Stimulated activated effector memory CD8-positive, alpha-beta T cell treated with anti-CD3 and anti-CD28 coated beads, Interleukin-12 subunit alpha, Interleukin-12 subunit beta, amount 100 ng/mL, for 72 hours (primary cell): Measurements from ENCODE around the gene RASA4.
"Not testable (repeated sequence)": the region's sequence is repeated elsewhere in the genome, so short reads cannot be mapped to it uniquely, and the experiment has no call there.

Experiments
- ATAC-seq: fragments of 150-1000 bp; cut with Tn5 transposase; 2 replicates; pipeline ENCODE4 v1.10.0; 2021
- DNase-seq, 2 donors: peaks; one replicate each; pipeline ENCODE4 v3.0.0; 2021 to 2022; ENCODE audit warnings: low spot score in 2 of 2
- H3K27ac Mint-ChIP-seq: one replicate; pipeline ENCODE4 v1.8.0; 2022; ENCODE audit warnings: mild to moderate bottlenecking, mixed read lengths
- H3K36me3 Mint-ChIP-seq: one replicate; pipeline ENCODE4 v1.8.0; 2022; ENCODE audit warnings: mild to moderate bottlenecking, mixed read lengths
- H3K4me1 Mint-ChIP-seq: one replicate; pipeline ENCODE4 v1.8.0; 2022; ENCODE audit warnings: mixed read lengths
- H3K4me3 Mint-ChIP-seq: one replicate; pipeline ENCODE4 v1.8.0; 2022; ENCODE audit warnings: mild to moderate bottlenecking, mixed read lengths
- H3K9me3 Mint-ChIP-seq: one replicate; pipeline ENCODE4 v1.8.0; 2022; ENCODE audit warnings: mixed read lengths

Gene RASA4

DNA sequence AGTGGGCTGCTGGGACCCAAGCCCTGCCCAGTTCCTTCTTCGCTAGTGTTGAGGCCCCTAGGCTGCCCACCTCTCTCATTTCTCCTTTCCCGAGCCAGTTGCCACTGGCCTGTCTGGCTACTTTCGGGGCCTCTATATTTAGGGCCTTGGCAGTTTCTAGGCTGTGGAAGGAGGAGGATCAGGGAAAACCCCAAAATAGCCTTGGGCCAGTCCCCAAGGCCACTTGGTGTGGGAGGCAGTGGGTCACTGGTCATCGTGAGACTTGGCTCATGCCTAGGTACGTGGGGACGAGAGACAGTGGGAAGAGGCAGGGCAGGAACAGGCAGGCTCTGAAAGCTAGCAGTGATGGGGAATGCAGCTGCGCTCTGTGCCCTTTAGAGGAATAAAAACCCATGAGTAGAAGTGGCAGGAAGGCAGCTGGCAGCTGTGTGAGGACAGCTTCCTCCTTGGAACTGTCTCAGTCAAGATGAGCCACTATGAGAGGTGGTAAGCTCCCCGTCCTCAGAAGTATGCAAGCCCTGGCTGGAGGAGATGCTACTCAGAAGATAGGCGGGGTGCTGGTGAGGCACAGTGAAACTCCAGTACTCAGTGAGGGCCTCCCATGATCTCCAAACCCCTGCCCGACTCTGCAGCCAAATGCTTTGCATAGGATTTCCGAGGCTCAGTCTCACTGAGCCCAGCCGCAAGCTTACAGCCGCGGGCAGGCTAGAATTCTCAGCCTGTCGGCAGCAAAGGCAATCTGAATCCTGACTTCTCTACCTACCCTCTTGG is 2.8 kb downstream of the RASA4 start:
- not testable (repeated sequence) for H3K36me3 Mint-ChIP-seq, H3K9me3 Mint-ChIP-seq

DNA sequence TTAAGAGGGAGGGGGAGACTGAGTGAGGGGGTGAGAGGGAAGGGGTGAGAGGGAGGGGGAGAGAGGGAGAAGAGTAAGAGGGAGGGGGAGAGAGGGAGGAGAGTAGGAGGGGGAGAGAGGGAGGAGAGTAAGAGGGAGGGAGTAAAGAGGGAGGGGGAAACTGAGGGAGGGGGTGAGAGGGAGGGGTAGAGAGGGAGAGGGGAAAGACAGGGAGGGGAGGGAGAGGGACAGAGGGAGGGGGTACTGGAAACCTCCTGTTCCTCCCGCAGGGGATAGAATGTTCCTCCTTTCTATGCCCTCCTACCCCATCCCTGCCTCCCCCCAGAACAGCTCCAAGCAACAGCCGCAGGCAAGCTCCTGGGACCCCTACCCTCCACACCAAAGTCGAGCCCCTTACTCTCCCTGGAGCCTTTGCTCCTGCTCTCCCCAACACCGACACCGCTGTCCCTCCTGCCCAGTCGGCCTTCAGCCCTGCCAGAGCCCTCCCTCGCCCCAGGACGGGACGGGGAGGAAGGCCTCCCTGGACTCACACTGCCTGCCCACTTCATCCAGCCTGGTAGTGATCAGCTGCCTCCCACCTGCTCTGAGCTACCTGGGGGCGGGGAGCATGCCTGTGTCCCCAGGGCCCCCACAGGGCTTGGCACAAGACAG is 4.8 kb downstream of the RASA4 start:
- DNase-seq: peak in 1 of 2 donors; percentile 53
- not testable (repeated sequence) for H3K4me3 Mint-ChIP-seq, H3K4me1 Mint-ChIP-seq, ATAC-seq, H3K36me3 Mint-ChIP-seq, H3K9me3 Mint-ChIP-seq, H3K27ac Mint-ChIP-seq

More for the DNA sequence above, 2.8 kb downstream of the RASA4 start:
- DNase-seq: peak in 1 of 2 donors; percentile 55
- H3K4me3 Mint-ChIP-seq, H3K27ac Mint-ChIP-seq, ATAC-seq, H3K4me1 Mint-ChIP-seq: not testable (repeated sequence)

DNA sequence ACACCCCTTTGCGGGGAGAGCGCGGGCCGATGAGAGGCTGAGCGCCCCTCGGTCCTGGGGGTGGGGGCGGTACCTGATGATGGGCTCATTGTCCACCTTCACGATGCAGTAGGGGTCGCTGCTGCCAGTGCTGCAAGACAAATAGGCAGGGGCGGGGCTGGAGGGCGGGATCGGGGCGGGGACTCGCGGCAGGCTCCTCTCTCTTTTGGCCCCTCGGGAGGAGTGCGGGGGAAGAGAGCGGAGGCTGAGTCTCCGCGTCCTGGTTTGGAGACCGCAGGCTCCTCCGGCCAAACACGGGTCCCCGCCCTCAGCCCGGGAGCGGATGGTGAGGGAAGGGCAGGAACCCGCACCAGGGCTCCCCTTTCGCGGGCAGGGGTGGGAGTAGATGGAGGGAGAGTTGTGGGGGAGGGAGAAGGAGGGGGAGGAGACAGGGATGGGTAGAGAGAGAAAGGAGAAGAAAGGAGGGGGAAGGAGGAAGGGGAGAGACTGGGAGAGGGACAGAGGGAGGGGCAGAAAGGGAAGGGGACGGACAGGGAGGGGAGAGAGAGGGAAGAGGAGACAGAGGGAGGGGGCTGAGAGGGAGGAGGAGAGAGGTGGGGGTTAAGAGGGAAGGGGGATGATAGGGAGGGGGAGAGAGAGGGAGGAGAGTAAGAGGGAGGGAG is 5.4 kb downstream of the RASA4 start:
- not testable (repeated sequence) for DNase-seq, H3K36me3 Mint-ChIP-seq, H3K9me3 Mint-ChIP-seq, H3K27ac Mint-ChIP-seq, H3K4me3 Mint-ChIP-seq, H3K4me1 Mint-ChIP-seq
- peak; percentile 62 for ATAC-seq

DNA sequence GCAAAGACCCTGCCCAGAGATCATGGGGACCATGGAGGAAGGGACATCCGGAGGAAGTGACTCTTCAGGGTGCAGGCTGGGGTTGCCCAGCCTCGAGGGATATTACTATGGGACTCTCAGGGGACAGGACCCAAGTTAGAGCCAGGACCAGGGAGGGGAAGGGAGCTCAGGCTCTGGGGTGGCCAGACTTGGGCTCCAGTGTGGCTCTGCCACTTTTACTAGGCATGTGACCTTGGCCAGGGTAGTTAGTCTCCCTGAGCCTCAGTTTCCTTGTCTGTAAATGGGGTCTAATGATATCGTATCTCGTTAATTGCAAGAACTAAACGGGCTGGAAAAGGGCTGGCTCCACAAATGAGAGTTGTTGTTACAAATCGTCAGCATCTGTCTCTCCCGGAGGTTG is 6.1 kb downstream of the RASA4 start:
- H3K36me3 Mint-ChIP-seq, H3K4me1 Mint-ChIP-seq, H3K27ac Mint-ChIP-seq, ATAC-seq, H3K4me3 Mint-ChIP-seq, H3K9me3 Mint-ChIP-seq: not testable (repeated sequence)
- peak in 1 of 2 donors; percentile 54 for DNase-seq

DNA sequence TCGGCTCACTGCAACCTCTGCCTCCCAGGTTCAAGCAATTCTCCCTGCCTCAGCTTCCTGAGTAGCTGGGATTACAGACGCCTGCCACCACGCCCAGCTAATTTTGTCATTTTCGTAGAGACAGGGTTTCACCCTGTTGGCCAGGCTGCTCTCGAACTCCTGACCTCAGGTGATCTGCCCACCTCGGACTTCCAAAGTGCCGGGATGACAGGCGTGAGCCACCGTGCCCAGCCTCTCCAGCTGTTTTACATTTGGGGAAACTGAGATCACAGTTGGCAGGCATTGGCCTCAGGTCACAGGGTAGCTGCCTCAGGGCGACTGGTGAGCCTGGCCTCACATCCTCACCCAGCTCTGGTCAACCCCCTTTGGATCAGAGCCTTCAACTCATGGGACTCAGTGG is 6.8 kb downstream of the RASA4 start:
- H3K36me3 Mint-ChIP-seq, H3K4me3 Mint-ChIP-seq, H3K4me1 Mint-ChIP-seq, ATAC-seq, H3K27ac Mint-ChIP-seq, H3K9me3 Mint-ChIP-seq: not testable (repeated sequence)
- peak in 1 of 2 donors; percentile 48 for DNase-seq

DNA sequence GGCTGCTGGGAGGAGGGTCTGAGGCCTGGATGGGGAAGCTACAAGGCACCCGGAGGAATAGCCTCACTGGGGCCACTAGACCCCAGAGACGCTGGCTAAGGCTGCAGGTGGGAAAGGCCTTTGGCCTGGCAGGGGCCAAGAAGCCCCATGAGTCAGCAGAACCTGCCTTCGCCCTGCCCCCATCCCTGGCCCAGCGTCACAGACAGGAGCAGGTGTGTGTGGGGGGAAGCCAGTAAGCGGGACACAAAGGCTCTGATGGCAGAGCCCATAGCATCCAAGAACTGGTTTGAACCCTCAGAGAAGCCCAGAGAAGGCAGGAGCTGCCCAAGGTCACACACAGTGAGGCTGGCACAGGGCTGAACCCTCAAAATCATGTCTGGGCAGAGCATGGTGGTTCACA is 9.7 kb downstream of the RASA4 start:
- H3K4me3 Mint-ChIP-seq, H3K36me3 Mint-ChIP-seq, ATAC-seq, H3K9me3 Mint-ChIP-seq, DNase-seq, H3K27ac Mint-ChIP-seq, H3K4me1 Mint-ChIP-seq: not testable (repeated sequence)

DNA sequence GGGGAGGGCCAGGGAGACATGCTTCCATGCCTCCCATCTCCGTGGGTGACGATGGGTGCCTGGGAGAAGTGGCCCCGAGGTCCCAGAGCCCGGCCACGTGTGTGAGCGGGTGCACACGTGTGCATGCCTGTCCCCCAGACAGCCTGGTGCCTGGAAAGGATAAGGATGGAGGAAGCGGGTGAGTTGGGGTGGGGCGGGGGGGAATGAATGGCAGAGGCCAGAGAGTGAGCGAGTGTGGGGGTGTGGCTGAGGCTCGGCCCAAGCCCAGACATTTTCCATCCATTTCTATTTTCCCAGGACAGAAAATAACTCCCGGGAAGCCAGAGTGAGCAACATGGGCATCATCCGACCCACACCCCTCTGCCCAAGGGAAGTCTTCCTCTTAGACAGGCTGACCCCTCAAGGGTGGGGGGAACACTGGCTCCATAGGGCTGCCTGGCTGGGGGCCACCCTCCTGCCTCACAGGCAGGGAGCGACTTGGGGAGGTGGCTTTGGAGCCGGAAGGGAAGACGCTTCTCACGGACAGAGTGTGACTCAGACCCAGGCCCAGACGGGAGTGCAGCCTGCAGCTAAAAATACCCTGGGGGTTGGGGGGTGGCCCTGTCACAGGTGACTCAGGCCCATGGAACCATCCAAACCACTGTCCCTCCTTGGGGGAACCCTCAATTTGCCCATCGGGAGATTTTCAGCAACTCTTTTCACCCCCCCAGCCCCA is 12.0 kb downstream of the RASA4 start:
- peak; percentile 6 for ATAC-seq
- not testable (repeated sequence) for DNase-seq, H3K4me1 Mint-ChIP-seq, H3K27ac Mint-ChIP-seq, H3K36me3 Mint-ChIP-seq, H3K9me3 Mint-ChIP-seq, H3K4me3 Mint-ChIP-seq

DNA sequence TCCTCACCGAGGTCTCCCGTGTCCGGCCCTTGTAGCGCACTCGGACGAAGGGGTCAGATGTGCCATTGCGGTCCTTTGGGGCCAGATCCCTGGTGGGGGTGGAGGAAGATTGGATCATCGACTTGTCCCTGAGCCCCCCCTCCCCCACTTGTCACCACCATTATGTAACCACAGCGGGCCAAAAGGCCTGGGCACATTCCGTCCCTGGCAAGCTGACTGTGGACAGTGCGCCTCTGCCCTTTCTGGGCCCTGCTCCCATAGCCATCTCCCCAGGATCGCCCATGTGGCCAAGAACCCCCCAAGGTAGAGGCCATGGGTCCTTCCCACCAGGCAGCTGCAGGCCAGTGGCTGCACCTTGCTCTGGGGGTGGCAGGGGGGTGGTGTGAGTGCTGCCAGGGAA is 14.2 kb downstream of the RASA4 start:
- not testable (repeated sequence) for H3K4me1 Mint-ChIP-seq, H3K9me3 Mint-ChIP-seq, DNase-seq, H3K36me3 Mint-ChIP-seq, H3K4me3 Mint-ChIP-seq, H3K27ac Mint-ChIP-seq
- ATAC-seq: peak; percentile 24

DNA sequence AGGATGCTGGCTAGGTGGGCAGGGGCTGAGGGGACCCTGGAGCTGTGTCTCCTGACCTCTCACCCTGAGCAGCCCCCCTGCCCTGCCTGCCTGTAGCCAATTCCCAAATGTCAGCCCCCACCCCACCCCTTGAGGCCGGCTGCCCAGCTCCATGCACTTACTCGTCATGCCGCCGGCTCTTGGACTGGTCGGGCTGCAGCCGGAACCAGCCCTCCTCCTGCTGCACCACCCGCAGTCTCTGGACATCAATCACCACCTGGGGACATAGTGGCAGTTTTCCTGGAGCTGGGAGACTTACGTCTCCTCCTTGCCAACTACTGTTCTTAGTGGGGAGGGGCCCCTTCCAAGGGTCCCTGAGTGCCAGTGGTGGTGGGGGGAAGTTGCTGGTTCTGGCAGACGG is 16.9 kb downstream of the RASA4 start:
- ATAC-seq, H3K4me3 Mint-ChIP-seq, H3K36me3 Mint-ChIP-seq, H3K9me3 Mint-ChIP-seq, H3K4me1 Mint-ChIP-seq, H3K27ac Mint-ChIP-seq, DNase-seq: not testable (repeated sequence)

DNA sequence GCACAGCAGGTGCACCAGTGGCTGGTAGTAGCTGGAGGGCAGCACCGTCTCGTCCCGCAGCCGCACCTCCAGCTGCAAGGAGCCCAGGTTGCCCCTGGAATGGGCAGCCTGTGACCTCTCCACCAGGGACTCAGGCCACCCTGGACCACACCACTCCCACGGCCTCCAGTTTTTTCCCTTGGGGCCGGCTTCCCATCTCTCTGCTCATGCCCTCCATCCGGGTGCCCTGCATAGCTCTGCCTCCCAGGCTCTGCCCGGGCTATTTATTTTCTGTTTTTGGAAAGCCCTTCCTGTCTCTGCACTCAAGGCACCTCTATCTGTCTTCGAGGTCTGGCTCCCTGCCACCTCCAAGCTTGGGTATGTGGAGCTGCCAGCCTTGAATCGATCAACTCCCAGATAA is 20.5 kb downstream of the RASA4 start:
- not testable (repeated sequence) for H3K4me1 Mint-ChIP-seq, H3K27ac Mint-ChIP-seq, H3K4me3 Mint-ChIP-seq, H3K9me3 Mint-ChIP-seq, H3K36me3 Mint-ChIP-seq, ATAC-seq
- DNase-seq: peak in 1 of 2 donors; percentile 45

DNA sequence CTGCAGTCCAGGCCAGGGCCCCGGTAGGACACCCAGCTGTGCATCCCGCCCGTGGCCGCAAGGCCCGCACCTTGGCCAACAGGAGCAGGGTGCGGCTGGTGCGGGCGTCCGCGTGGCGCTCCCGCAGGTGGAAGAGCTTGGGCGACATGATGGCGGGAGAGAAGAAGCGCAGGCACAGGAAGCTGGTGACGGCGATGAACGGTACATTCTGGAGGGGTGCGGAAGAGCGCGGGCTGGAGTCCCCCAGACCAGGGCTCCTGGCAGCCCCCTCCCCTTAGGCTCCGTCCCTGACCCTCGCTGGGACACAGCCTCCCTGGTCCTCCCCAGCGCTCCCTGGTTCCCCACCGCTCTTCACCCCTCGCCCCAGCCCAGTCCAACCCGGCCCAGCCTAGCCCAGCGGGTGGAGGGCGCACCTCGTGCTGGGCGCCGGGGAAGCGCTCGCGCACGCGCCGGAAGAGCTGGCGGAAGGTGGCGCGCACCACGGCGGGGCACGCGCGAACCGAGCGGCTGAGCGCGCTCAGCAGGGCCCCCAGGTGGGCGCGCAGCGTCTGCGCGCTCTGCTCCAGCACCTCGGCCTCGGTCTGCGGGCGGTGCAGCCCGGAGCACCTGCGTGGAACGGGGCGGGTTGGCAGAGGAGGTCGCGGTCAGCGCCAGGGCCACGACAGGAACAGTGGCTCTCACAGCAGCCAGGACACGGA is 22.8 kb downstream of the RASA4 start:
- not testable (repeated sequence) for H3K36me3 Mint-ChIP-seq, H3K4me3 Mint-ChIP-seq, H3K27ac Mint-ChIP-seq, DNase-seq, H3K4me1 Mint-ChIP-seq, H3K9me3 Mint-ChIP-seq
- ATAC-seq: peak; percentile 76

DNA sequence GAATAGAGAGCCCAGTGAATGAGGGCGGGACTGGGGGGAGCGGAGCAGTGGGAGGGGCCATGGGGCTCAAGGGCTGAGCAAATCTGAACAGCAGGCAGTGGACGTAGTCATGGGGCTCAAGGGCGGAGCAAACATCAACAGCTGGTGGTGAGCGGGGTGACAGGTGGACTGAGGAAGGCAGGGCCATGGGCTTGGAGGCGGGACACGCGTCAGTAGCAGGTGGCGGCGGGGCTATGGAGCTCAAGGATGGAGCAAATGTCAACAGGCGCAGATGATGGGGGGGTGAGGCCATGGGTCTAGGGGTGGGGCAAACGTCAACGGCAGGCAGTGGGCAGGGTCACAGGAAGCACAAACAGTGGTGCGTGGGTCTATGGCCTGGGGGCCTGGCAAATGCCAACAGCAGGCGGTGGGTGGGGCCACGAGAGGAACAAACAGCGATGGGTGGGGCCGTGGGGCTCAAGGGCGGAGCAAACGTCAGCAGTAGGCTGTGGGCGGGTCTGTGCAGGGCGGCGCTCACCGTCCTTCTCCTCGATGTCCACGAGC is 24.0 kb downstream of the RASA4 start:
- not testable (repeated sequence) for H3K27ac Mint-ChIP-seq, H3K9me3 Mint-ChIP-seq, H3K4me1 Mint-ChIP-seq, H3K36me3 Mint-ChIP-seq, H3K4me3 Mint-ChIP-seq
- peak in 1 of 2 donors; percentile 70 for DNase-seq
- peak; percentile 71 for ATAC-seq

DNA sequence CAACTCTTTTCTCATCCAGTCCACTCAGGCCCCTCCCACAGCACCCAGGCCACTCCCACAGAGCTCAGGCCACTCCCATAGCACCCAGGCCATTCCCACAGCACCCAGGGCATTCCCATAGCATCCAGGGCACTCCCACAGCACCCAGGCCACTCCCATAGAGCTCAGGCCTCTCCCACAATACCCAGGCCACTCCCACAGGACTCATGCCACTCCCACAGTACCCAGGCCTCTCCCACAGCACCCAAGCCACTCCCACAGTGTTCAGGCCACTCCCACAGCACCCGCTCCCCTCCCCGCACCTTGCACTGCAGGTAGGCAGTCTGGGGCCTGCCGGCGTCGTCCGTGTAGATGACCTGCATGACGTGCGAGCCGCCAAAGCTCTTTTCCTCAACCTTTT is 26.7 kb downstream of the RASA4 start:
- DNase-seq, H3K4me1 Mint-ChIP-seq, H3K27ac Mint-ChIP-seq, H3K9me3 Mint-ChIP-seq, H3K36me3 Mint-ChIP-seq, H3K4me3 Mint-ChIP-seq: not testable (repeated sequence)
- peak; percentile 60 for ATAC-seq

DNA sequence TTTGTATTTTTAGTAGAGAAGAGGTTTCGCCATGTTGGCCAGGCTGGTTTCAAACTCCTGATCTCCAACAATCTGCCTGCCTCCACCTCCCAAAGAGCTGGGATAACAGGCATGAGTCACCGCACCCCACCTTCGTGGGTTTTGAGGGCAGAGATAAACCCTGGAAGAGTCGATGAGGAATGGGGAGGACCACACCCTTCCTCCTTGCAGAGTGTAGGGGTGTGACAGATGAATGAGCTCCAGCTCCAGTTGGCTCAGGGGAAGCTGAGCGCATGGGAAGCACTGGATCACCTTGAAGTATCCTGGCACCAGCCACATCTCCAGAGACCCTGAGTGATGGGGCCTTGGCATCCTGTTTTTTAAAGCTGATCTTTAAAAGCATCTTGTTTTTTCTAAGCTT is 33.1 kb downstream of the RASA4 start:
- not testable (repeated sequence) for H3K4me3 Mint-ChIP-seq, H3K27ac Mint-ChIP-seq, DNase-seq, H3K4me1 Mint-ChIP-seq, H3K36me3 Mint-ChIP-seq, H3K9me3 Mint-ChIP-seq, ATAC-seq

DNA sequence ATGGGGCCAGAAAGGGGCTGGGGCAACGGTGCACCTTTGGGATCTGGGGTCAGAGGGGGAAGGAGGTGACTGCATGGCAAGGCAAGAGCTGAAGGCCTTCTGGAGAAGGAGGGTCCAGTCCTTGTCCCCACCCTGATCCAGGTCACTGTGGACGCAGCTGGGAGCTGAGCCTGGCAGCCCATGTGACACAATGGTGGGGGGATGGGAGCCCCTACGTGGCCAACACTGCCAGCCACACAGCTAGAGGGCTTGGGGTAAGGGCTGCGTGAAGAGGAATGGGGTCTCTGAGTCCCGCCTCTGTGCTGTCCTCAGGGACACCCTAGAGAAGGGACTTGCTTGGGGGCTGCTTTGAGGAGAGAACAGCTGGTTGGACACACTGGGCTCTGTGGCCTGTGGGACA is 34.8 kb downstream of the RASA4 start:
- not testable (repeated sequence) for DNase-seq, ATAC-seq, H3K9me3 Mint-ChIP-seq, H3K27ac Mint-ChIP-seq, H3K4me1 Mint-ChIP-seq, H3K4me3 Mint-ChIP-seq, H3K36me3 Mint-ChIP-seq
